Measurements from ENCODE around the gene FOXK1. TPM values are rescaled to one million over a fixed set of nuclear protein-coding genes. Genes with fewer than 3 reads are reported as not detected.

Gene FOXK1
- total and polyA plus RNA-seq, 9 of the 15 experiments (the other 6 are each of a cell fraction or from before 2014, with no cell fraction given) = 0.32 to 45.5 (median 8.1) TPM

GRCh38 chr7:4714161-4714700, 32.1 kb downstream of the FOXK1 start:
- in situ Hi-C loops (cut with MboI) (no loop called here), intact Hi-C loops (cut with micrococcal nuclease) (no loop called here)
- CTCF ChIA-PET (ENCODE audit: low intra/inter-chr PET ratio) = no interaction called here
- Histone ChIP-seq H2AFZ (ENCODE audit: low read depth, low read length) (no peak overlapping the region), H3K9me3 (replicated peaks; ENCODE audit: control insufficient read depth, insufficient read depth, low read depth, low read length) (peaks cover 4% of the 10 kb centered on the region), H3K36me3 (ENCODE audit: control insufficient read depth, insufficient read depth, low read length) (peaks cover 37% of the 10 kb centered on the region; the same call in 2 of the 3 replicates), H3K27me3 (ENCODE audit: control insufficient read depth in 2 of 2, insufficient read depth in 2 of 2, low read length in 2 of 2) (no peaks in the 10 kb centered on the region), H3K4me1 (replicated peaks in 1 of 2; ENCODE audit: control insufficient read depth in 2 of 2, insufficient read depth in 2 of 2, low read length in 2 of 2) (peaks cover 14 to 37% of the 10 kb centered on the region in 2 experiments; a peak in 4 of 5 replicates), H3K4me2 (ENCODE audit: insufficient read depth, low read length) (no peak overlapping the region), H3K4me3 (no peak overlapping the region), H3K79me2 (ENCODE audit: control insufficient read depth, insufficient read depth, low read length) (peaks cover 82% of the 10 kb centered on the region), H3K9ac (ENCODE audit: insufficient read depth in 1 of 2, low read depth in 2 of 2, low read length in 2 of 2) (no peak overlapping the region), H4K20me1 (replicated peaks; ENCODE audit: control insufficient read depth, insufficient read depth, low read length) (peaks cover 31% of the 10 kb centered on the region), H3K27ac (ENCODE audit: extremely low read depth, low read depth, low read length) (no peak overlapping the region), H3K9me1 (ENCODE audit: control insufficient read depth, insufficient read depth, low read length) (peaks cover 13% of the 10 kb centered on the region)
- POLR2A ChIA-PET = interaction anchor here (1.1 to 1.8 kb wide), 2 partner anchors 11 to 14 kb away, joined by 3 to 6 read pairs; no protein-coding TSS in a partner anchor
- 98% methylated on average over 15 of the region's 15 CpGs for whole genome bisulfite sequencing (ENCODE audit: insufficient coverage, low coverage, missing lambda C conversion rate)
- ATAC-seq (no peak), DNase-seq (ENCODE audit: extremely low read depth in 1 of 4, low spot score in 3 of 4) (no peak), FAIRE-seq (no peak)
- BruUV-seq (replicated peaks) = no TSS peak
- no peak for TF ChIP-seq ARID4B (CRISPR knock-in tag; IDR thresholded peaks at IDR 0.05)
- TF ChIP-seq SNAPC5 (CRISPR knock-in tag; IDR thresholded peaks at IDR 0.05) = no peak
- TF ChIP-seq HNRNPL (IDR thresholded peaks at IDR 0.05; ENCODE audit: low read depth, low read length) = no peak
- TF ChIP-seq DLX4 (CRISPR knock-in tag; IDR thresholded peaks at IDR 0.05) = no peak
- no peak for TF ChIP-seq ATF3 (IDR thresholded peaks at IDR 0.05)
- no peak for TF ChIP-seq ATF3 (CRISPR knock-in tag; conservative IDR thresholded peaks at IDR 0.05)
- TF ChIP-seq E2F6 (IDR thresholded peaks at IDR 0.05; ENCODE audit: borderline replicate concordance in 1 of 2, extremely low read depth in 1 of 2, insufficient read depth in 1 of 2, insufficient read length in 1 of 2, low read depth in 1 of 2, low read length in 1 of 2, poor library complexity in 1 of 2, severe bottlenecking in 1 of 2) = no peak
- no peak for TF ChIP-seq MCM7 (IDR thresholded peaks at IDR 0.05)
- no peak for TF ChIP-seq RBM14 (IDR thresholded peaks at IDR 0.05; ENCODE audit: borderline replicate concordance, insufficient read depth, low read depth, low read length)
- TF ChIP-seq ELK1 (CRISPR knock-in tag; IDR thresholded peaks at IDR 0.05) = no peak
- TF ChIP-seq CXXC5 (CRISPR knock-in tag; IDR thresholded peaks at IDR 0.05) = no peak
- no peak for TF ChIP-seq ZNF384 (IDR thresholded peaks at IDR 0.05; ENCODE audit: low read depth, low read length)
- TF ChIP-seq HLTF (IDR thresholded peaks at IDR 0.05) = no peak
- TF ChIP-seq PHF8 (IDR thresholded peaks at IDR 0.05; ENCODE audit: borderline replicate concordance, low read length) = no peak

Measured in K562 (cell line).